HepG2 (cell line): ENCODE measurements around the gene TSPAN9. TPM values are rescaled to one million over a fixed set of nuclear protein-coding genes. Genes with fewer than 3 reads are reported as not detected.

ENCODE experiments used
- CENPBD1 ChIP-seq: sonication (generic); formaldehyde crosslinking; IDR thresholded peaks from 2 replicates; pipeline ENCODE4 v1.8.0; 2022; ENCODE audit warnings: missing genetic modification reagents, low read depth, mild to moderate bottlenecking, borderline replicate concordance
- CREM ChIP-seq, 2 experiments: sonication (generic) in 1 of 2; formaldehyde crosslinking in 1 of 2; IDR thresholded peaks; 2 replicates each; pipeline versions ENCODE4 v1.4.0 to v1.6.1; 2016 to 2020; ENCODE audit warnings: antibody characterized with exemption in 1 of 2, mild to moderate bottlenecking in 1 of 2, missing genetic modification reagents in 1 of 2
- KDM5A ChIP-seq: fragments of 200-600 bp; sonication (generic); IDR thresholded peaks from 2 replicates; pipeline ENCODE4 v1.7.0; 2018; ENCODE audit warnings: antibody characterized with exemption, mild to moderate bottlenecking, low read length, borderline replicate concordance
- NCOA1 ChIP-seq: sonication (generic); formaldehyde crosslinking; IDR thresholded peaks from 2 replicates; pipeline ENCODE4 v1.9.0; 2021; ENCODE audit warnings: missing genetic modification reagents
- TBX3 ChIP-seq: fragments of 450-650 bp; IDR thresholded peaks from 2 replicates; pipeline ENCODE4 v1.6.1; 2017; ENCODE audit warnings: antibody characterized with exemption, mild to moderate bottlenecking, inconsistent platforms, borderline replicate concordance
- ZC3H4 ChIP-seq: sonication (generic); formaldehyde crosslinking; IDR thresholded peaks from 2 replicates; pipeline ENCODE4 v1.4.0; 2020; ENCODE audit warnings: missing genetic modification reagents, borderline replicate concordance
- ZNF274 ChIP-seq: sonication (generic); formaldehyde crosslinking; IDR thresholded peaks from 2 replicates; pipeline ENCODE4 v1.5.1; 2020; ENCODE audit warnings: mild to moderate bottlenecking, missing genetic modification reagents
- ZNF318 ChIP-seq: sonication (generic); formaldehyde crosslinking; IDR thresholded peaks from 2 replicates; pipeline ENCODE4 v1.4.0; 2020; ENCODE audit warnings: mild to moderate bottlenecking, missing genetic modification reagents
- polyA plus RNA-seq, 8 experiments: library from polyadenylated mRNA; depleted of rRNA in 3 of 8; stranded (reverse) in 7 of 8; unstranded in 1 of 8; fragments of >200 nt; fragmentation: Illumina TruSeq in 4 of 8; extraction: Trizol in 4 of 8; gene quantifications; 2 replicates each; pipeline versions ENCODE4 v1.2.1 to v1.2.3, GENCODE V29; 2011 to 2016; ENCODE audit warnings: low read depth in 4 of 8, missing spikeins in 1 of 8, mixed read lengths in 1 of 8; ENCODE audit not compliant: insufficient read depth in 1 of 8
- total RNA-seq, 5 experiments: library from RNA; depleted of rRNA; stranded (reverse); fragments of >200 nt; fragmentation: Illumina TruSeq; extraction: Trizol; gene quantifications; 2 replicates each; pipeline ENCODE4 v1.2.3, GENCODE V29; 2016; ENCODE audit warnings: low read depth in 1 of 5

Gene TSPAN9
- total and polyA plus RNA-seq, 2 of the 13 experiments (the other 11 are each of a cell fraction or from before 2014, with no cell fraction given): 18.1 to 42.3 TPM

GRCh38 chr12:3071107-3071506, 6.1 kb upstream of the TSPAN9 start (continued):
- TF ChIP-seq TBX3 (no peak), ZNF274 (CRISPR knock-in tag) (no peak), ZC3H4 (CRISPR knock-in tag) (no peak), CREM (IDR thresholded peaks at IDR 0.05) (no peak), CREM (CRISPR knock-in tag; IDR thresholded peaks at IDR 0.05) (no peak), CENPBD1 (no peak), NCOA1 (CRISPR knock-in tag) (no peak), KDM5A (no peak), ZNF318 (CRISPR knock-in tag) (no peak)
